Measurements from ENCODE around the gene CTSK.
"Not testable (repeated sequence)": the region's sequence is repeated elsewhere in the genome, so short reads cannot be mapped to it uniquely, and the experiment has no call there.

The CTSK gene

GRCh38 chr1:150805899-150806298 lies 2.2 kb downstream of the CTSK start:
- DNase-seq = no peak

- DNase-seq = no peak
Observed at GRCh38 chr1:150804671-150805070, 3.4 kb downstream of the CTSK start.

- no peak for DNase-seq
Observed at GRCh38 chr1:150799089-150799488, 9.0 kb downstream of the CTSK start.

GRCh38 chr1:150798525-150798924 lies 9.5 kb downstream of the CTSK start:
- DNase-seq = no peak

- no peak for DNase-seq
Observed at GRCh38 chr1:150796374-150796773, 11.7 kb downstream of the CTSK start.

- DNase-seq = not testable (repeated sequence)
Observed at GRCh38 chr1:150793778-150794177, 14.3 kb downstream of the CTSK start.

GRCh38 chr1:150793221-150793620 lies 14.8 kb downstream of the CTSK start:
- DNase-seq = no peak

- DNase-seq = no peak
Observed at GRCh38 chr1:150791585-150791984, 16.5 kb downstream of the CTSK start.

- DNase-seq = no peak
Observed at GRCh38 chr1:150789396-150789795, 18.7 kb downstream of the CTSK start.

- DNase-seq = no peak
Observed at GRCh38 chr1:150788946-150789345, 19.1 kb downstream of the CTSK start.

GRCh38 chr1:150787455-150787854 lies 20.6 kb downstream of the CTSK start:
- no peak for DNase-seq

GRCh38 chr1:150780510-150780909 lies 27.6 kb downstream of the CTSK start:
- DNase-seq = no peak

- no peak for DNase-seq
Observed at GRCh38 chr1:150778409-150778808, 29.7 kb downstream of the CTSK start.

- DNase-seq = no peak
Observed at GRCh38 chr1:150777544-150777943, 30.5 kb downstream of the CTSK start.

- not testable (repeated sequence) for DNase-seq
Observed at GRCh38 chr1:150775931-150776505, 32.0 kb downstream of the CTSK start.

GRCh38 chr1:150775276-150775675 lies 32.8 kb downstream of the CTSK start:
- DNase-seq = no peak

- DNase-seq = no peak
Observed at GRCh38 chr1:150772326-150772725, 35.7 kb downstream of the CTSK start.

GRCh38 chr1:150767704-150768103 lies 40.4 kb downstream of the CTSK start:
- DNase-seq = not testable (repeated sequence)

GRCh38 chr1:150765977-150766301 lies 42.1 kb downstream of the CTSK start:
- DNase-seq = peak; percentile 61

GRCh38 chr1:150765296-150765976 lies 42.6 kb downstream of the CTSK start, which contains the start of gene CTSS:
Gene CTSS (minus strand): TSS chr1:150765778. CDS start chr1:150764763, 1,015 bp downstream.
- DNase-seq = no peak

- DNase-seq = no peak
Observed at GRCh38 chr1:150764617-150765101, 43.4 kb downstream of the CTSK start.

- DNase-seq = no peak
Observed at GRCh38 chr1:150763018-150763417, 45.0 kb downstream of the CTSK start.

- no peak for DNase-seq
Observed at GRCh38 chr1:150762552-150762951, 45.5 kb downstream of the CTSK start.

GRCh38 chr1:150761801-150762200 lies 46.3 kb downstream of the CTSK start:
- DNase-seq = no peak

GRCh38 chr1:150760013-150760412 lies 48.0 kb downstream of the CTSK start:
- DNase-seq = no peak
